HCT116 (cell line): Measurements from ENCODE around the gene CCL21. TPM values are rescaled to one million over a fixed set of nuclear protein-coding genes. Genes with fewer than 3 reads are reported as not detected.
A peak's percentile ranks its signal among the peaks of the same experiment; 100 is the strongest.

Experiments used
- ATAC-seq: fragments of 200-7000 bp; cut with Tn5 transposase; 2 replicates; pipeline ENCODE4 v1.9.1; 2020; ENCODE audit warnings: mild to moderate bottlenecking, moderate library complexity
- BruUV-seq: library from RNA; stranded (reverse); fragments of 400-500 nt; replicated peaks from 2 replicates; lab custom pipeline; 2021; lab: Mats Ljungman, UMichigan
- CTCF ChIA-PET: fragments of 300-600 bp; sonication (Branson Sonifier 250); formaldehyde crosslinking; loops from one replicate; lab custom pipeline; 2021; ENCODE audit warnings: antibody characterized with exemption; lab: Charles Lee
- POLR2A ChIA-PET: fragments of 300-600, 350-600 bp; sonication (Branson Sonifier 250); formaldehyde crosslinking; loops from one replicate; lab custom pipeline; 2021; ENCODE audit warnings: antibody characterized with exemption; lab: Charles Lee
- RAD21 ChIA-PET, 2 experiments: fragments of 300-600 bp; sonication (Branson Sonifier 250); formaldehyde crosslinking; loops; one replicate each; lab custom pipeline; 2023; ENCODE audit warnings: low total read pairs in 2 of 2; ENCODE audit not compliant: uncharacterized antibody in 2 of 2, unreplicated experiment in 2 of 2, low non-redundant PET in 1 of 2; lab: Charles Lee
- DNase-seq: peaks from one replicate; pipeline ENCODE4 v3.0.0-alpha.2; 2010; ENCODE audit warnings: low read depth, low spot score
- H2AFZ ChIP-seq: fragments of 200-600 bp; shearing (Covaris generic), sonication (generic); 2 replicates; pipeline ENCODE4 v1.6.1; 2017; ENCODE audit warnings: low read depth, mixed run types, mixed read lengths, antibody characterized with exemption, low read length; ENCODE audit not compliant: poor library complexity, severe bottlenecking
- H3K27ac ChIP-seq: 2 replicates; pipeline ENCODE4 v1.5.1; 2012; ENCODE audit warnings: low read depth, low read length
- H3K27me3 ChIP-seq: fragments of 200-600 bp; sonication (generic); 2 replicates; pipeline ENCODE4 v1.6.1; 2016; ENCODE audit warnings: mixed run types, low read length, mixed read lengths; ENCODE audit not compliant: insufficient read depth
- H3K36me3 ChIP-seq, 2 experiments: fragments of 200-500 bp in 1 of 2; fragments of 200-600 bp in 1 of 2; sonication (Bioruptor generic) in 1 of 2; sonication (generic) in 1 of 2; 2 replicates each; pipeline versions ENCODE4 v1.5.1 to v1.6.1; 2014 to 2016; ENCODE audit warnings: low read length in 2 of 2, inconsistent platforms in 1 of 2, mixed read lengths in 1 of 2, mixed run types in 1 of 2; ENCODE audit not compliant: insufficient read depth in 2 of 2, control insufficient read depth in 1 of 2
- H3K4me1 ChIP-seq, 2 experiments: fragments of 200-600 bp in 1 of 2; sonication (generic) in 1 of 2; 2 replicates each; pipeline versions ENCODE4 v1.5.1 to v1.6.1; 2012 to 2017; ENCODE audit warnings: low read length in 2 of 2, inconsistent platforms in 1 of 2, mild to moderate bottlenecking in 1 of 2, mixed read lengths in 1 of 2, mixed run types in 1 of 2, moderate library complexity in 1 of 2; ENCODE audit not compliant: insufficient read depth in 2 of 2, control insufficient read depth in 1 of 2
- H3K4me2 ChIP-seq: fragments of 200-600 bp; sonication (generic); 2 replicates; pipeline ENCODE4 v1.6.1; 2017; ENCODE audit warnings: mixed run types, low read length, mixed read lengths
- H3K4me3 ChIP-seq, 2 experiments: fragments of 200-600 bp in 1 of 2; sonication (generic) in 1 of 2; replicated peaks in 1 of 2; 2 replicates each; pipeline ENCODE4 v1.5.1; 2011 to 2016; ENCODE audit warnings: low read length in 2 of 2, control low read depth in 1 of 2, low read depth in 1 of 2, mild to moderate bottlenecking in 1 of 2, mixed read lengths in 1 of 2, mixed run types in 1 of 2
- H3K79me2 ChIP-seq: fragments of 200-600 bp; sonication (generic); 2 replicates; pipeline ENCODE4 v1.6.1; 2017; ENCODE audit warnings: mild to moderate bottlenecking, mixed run types, low read length, moderate library complexity, mixed read lengths; ENCODE audit not compliant: insufficient read depth
- H3K9ac ChIP-seq: fragments of 200-600 bp; sonication (generic); 2 replicates; pipeline ENCODE4 v1.6.1; 2016; ENCODE audit warnings: low read length, mixed read lengths
- H3K9me2 ChIP-seq: fragments of 200-600 bp; sonication (generic), shearing (Covaris generic); 2 replicates; pipeline ENCODE4 v1.6.1; 2017; ENCODE audit warnings: mixed run types, mild to moderate bottlenecking, moderate library complexity; ENCODE audit not compliant: insufficient read depth
- H3K9me3 ChIP-seq, 2 experiments: fragments of 200-500 bp in 1 of 2; fragments of 200-600 bp in 1 of 2; sonication (Bioruptor generic) in 1 of 2; sonication (generic) in 1 of 2; 2 replicates each; pipeline ENCODE4 v1.6.1; 2014 to 2017; ENCODE audit warnings: low read length in 2 of 2, mixed read lengths in 2 of 2, inconsistent platforms in 1 of 2, low read depth in 1 of 2, mild to moderate bottlenecking in 1 of 2, mixed run types in 1 of 2, moderate library complexity in 1 of 2; ENCODE audit not compliant: control insufficient read depth in 1 of 2, insufficient read depth in 1 of 2
- H4K20me1 ChIP-seq: fragments of 200-600 bp; sonication (generic), shearing (Covaris generic); 2 replicates; pipeline ENCODE4 v1.6.1; 2017; ENCODE audit warnings: mixed run types, mild to moderate bottlenecking, moderate library complexity; ENCODE audit not compliant: insufficient read depth
- CBX3 ChIP-seq: IDR thresholded peaks from 2 replicates; pipeline ENCODE4 v1.6.1; 2012; ENCODE audit warnings: low read depth
- EGR1 ChIP-seq: IDR thresholded peaks from 2 replicates; pipeline ENCODE4 v1.6.1; 2012; ENCODE audit warnings: low read depth
- ELF1 ChIP-seq: IDR thresholded peaks from 2 replicates; pipeline ENCODE4 v1.6.1; 2012; ENCODE audit warnings: low read depth, borderline replicate concordance
- EZH2 ChIP-seq: fragments of 200-600 bp; sonication (generic); IDR thresholded peaks from 2 replicates; pipeline ENCODE4 v1.6.1; 2017; ENCODE audit warnings: antibody characterized with exemption, mixed run types
- EZH2phosphoT487 ChIP-seq: fragments of 200-600 bp; IDR thresholded peaks from 2 replicates; pipeline ENCODE4 v1.6.1; 2018; ENCODE audit warnings: antibody characterized with exemption, borderline replicate concordance
- FOSL1 ChIP-seq: IDR thresholded peaks from 2 replicates; pipeline ENCODE4 v1.6.1; 2012; ENCODE audit warnings: low read depth
- JUND ChIP-seq: IDR thresholded peaks from 2 replicates; pipeline ENCODE4 v1.6.1; 2012
- POLR2A ChIP-seq: IDR thresholded peaks from 2 replicates; pipeline ENCODE4 v1.7.0; 2011; ENCODE audit warnings: borderline replicate concordance; ENCODE audit not compliant: insufficient read depth, insufficient read length; ENCODE audit errors: extremely low read depth
- POLR2AphosphoS5 ChIP-seq: IDR thresholded peaks from 2 replicates; pipeline ENCODE4 v1.6.1; 2011; ENCODE audit warnings: mild to moderate bottlenecking, low read depth, low read length, moderate library complexity
- RAD21 ChIP-seq: IDR thresholded peaks from 2 replicates; pipeline ENCODE4 v1.6.1; 2012; ENCODE audit warnings: low read depth, mild to moderate bottlenecking
- REST ChIP-seq: IDR thresholded peaks from 2 replicates; pipeline ENCODE4 v1.6.1; 2012; ENCODE audit warnings: low read depth
- SIN3A ChIP-seq: IDR thresholded peaks from 2 replicates; pipeline ENCODE4 v1.6.1; 2012; ENCODE audit warnings: low read depth
- SP1 ChIP-seq: IDR thresholded peaks from 2 replicates; pipeline ENCODE4 v1.6.1; 2012; ENCODE audit warnings: low read depth
- SRF ChIP-seq: IDR thresholded peaks from 2 replicates; pipeline ENCODE4 v1.6.1; 2012; ENCODE audit warnings: low read depth
- TCF7L2 ChIP-seq: IDR thresholded peaks from 2 replicates; pipeline ENCODE4 v1.7.0; 2011; ENCODE audit warnings: borderline replicate concordance, inconsistent platforms; ENCODE audit not compliant: insufficient read depth, insufficient read length; ENCODE audit errors: extremely low read depth
- YY1 ChIP-seq: IDR thresholded peaks from 2 replicates; pipeline ENCODE4 v1.6.1; 2011; ENCODE audit warnings: low read length, low read depth, moderate library complexity, mild to moderate bottlenecking; ENCODE audit not compliant: insufficient replicate concordance; ENCODE audit errors: extremely low read depth
- ZBTB33 ChIP-seq: IDR thresholded peaks from 2 replicates; pipeline ENCODE4 v1.6.1; 2011; ENCODE audit warnings: mild to moderate bottlenecking, low read length, moderate library complexity; ENCODE audit not compliant: insufficient replicate concordance; ENCODE audit errors: extremely low read depth
- ZFX ChIP-seq: fragments of 450-650 bp; IDR thresholded peaks from 2 replicates; pipeline ENCODE4 v1.6.1; 2017
- ZNF274 ChIP-seq: fragments of 200-500 bp; sonication (Bioruptor generic); IDR thresholded peaks from 2 replicates; pipeline ENCODE4 v1.6.1; 2014; ENCODE audit warnings: mild to moderate bottlenecking, low read depth, low read length, inconsistent platforms
- intact Hi-C: fragments of 100-400 bp; cut with micrococcal nuclease; formaldehyde crosslinking; loops from 2 replicates; pipeline ENCODE4 v1.10.0; 2022
- total RNA-seq: library from RNA; stranded (reverse); gene quantifications from one replicate; pipeline ENCODE4 v1.2.1, GENCODE V29; 2021; ENCODE audit not compliant: unreplicated experiment
- TF ChIP-seq, protein P1 (sequence below): IDR thresholded peaks from 2 replicates; pipeline ENCODE4 v1.6.1; 2012
- TF ChIP-seq, protein P2 (sequence below): IDR thresholded peaks from 2 replicates; pipeline ENCODE4 v1.6.1; 2012

CCL21 gene
- total RNA-seq, 1 experiment from 2014 or later: 0.74 TPM

- H3K36me3 ChIP-seq: no peaks in the 10 kb centered on the region
- peak overlapping the region; percentile 88 for H3K27ac ChIP-seq
- peaks cover 10 to 27% of the 10 kb centered on the region in 2 experiments for H3K4me1 ChIP-seq
- peaks cover 12% of the 10 kb centered on the region; the same call in 1 of the 2 replicates for H3K79me2 ChIP-seq
- peak overlapping the region; percentile 98 for H3K4me2 ChIP-seq
- no peaks in the 10 kb centered on the region for H4K20me1 ChIP-seq
- POLR2A ChIA-PET: interaction anchor here (0.6 to 1.7 kb wide), 6 partner anchors 14 to 881 kb away, joined by 3 to 14 read pairs (median 6); partner anchors contain the start of genes ATOSB, GALT, IL11RA and SIGMAR1
- peak; percentile 83 for ATAC-seq
- no peaks in the 10 kb centered on the region for H3K9me3 ChIP-seq
- H3K27me3 ChIP-seq: no peaks in the 10 kb centered on the region
- peak overlapping the region; percentile 91 for H3K9ac ChIP-seq
- H3K9me2 ChIP-seq: no peaks in the 10 kb centered on the region
- CTCF ChIA-PET: interaction anchor here (0.7 to 2.3 kb wide), 10 partner anchors 9 to 429 kb away, joined by 3 to 12 read pairs (median 4); partner anchors contain the start of gene GALT
- RAD21 ChIA-PET: no interaction called here
- H3K4me3 ChIP-seq: peak overlapping the region; percentile 91
- intact Hi-C loops: loop anchor here (2.0 kb wide), 1 partner anchor 53 kb away; the partner anchor contains the start of gene RPP25L
- H2AFZ ChIP-seq: no peak overlapping the region
- TSS peak; percentile 70 for BruUV-seq
- peak; percentile 92 for DNase-seq
- TF ChIP-seq ZNF274: no peak
- TF ChIP-seq EGR1: peak; percentile 95
- TF ChIP-seq TCF7L2: no peak
- TF ChIP-seq EZH2: no peak
- TF ChIP-seq, protein P1, sequence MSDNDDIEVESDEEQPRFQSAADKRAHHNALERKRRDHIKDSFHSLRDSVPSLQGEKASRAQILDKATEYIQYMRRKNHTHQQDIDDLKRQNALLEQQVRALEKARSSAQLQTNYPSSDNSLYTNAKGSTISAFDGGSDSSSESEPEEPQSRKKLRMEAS: no peak
- TF ChIP-seq ZFX: no peak
- no peak for TF ChIP-seq SRF
- TF ChIP-seq CBX3: no peak
- no peak for TF ChIP-seq ELF1
- TF ChIP-seq RAD21: no peak
- TF ChIP-seq JUND: no peak
- TF ChIP-seq SIN3A: no peak
- peak; percentile 7 for TF ChIP-seq YY1
- TF ChIP-seq POLR2AphosphoS5: peak; percentile 74
- no peak for TF ChIP-seq ZBTB33
- TF ChIP-seq EZH2phosphoT487: no peak
- no peak for TF ChIP-seq FOSL1
- TF ChIP-seq, protein P2, sequence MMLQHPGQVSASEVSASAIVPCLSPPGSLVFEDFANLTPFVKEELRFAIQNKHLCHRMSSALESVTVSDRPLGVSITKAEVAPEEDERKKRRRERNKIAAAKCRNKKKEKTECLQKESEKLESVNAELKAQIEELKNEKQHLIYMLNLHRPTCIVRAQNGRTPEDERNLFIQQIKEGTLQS: no peak
- TF ChIP-seq SP1: peak; percentile 70
- TF ChIP-seq REST: no peak
- TF ChIP-seq POLR2A: peak; percentile 69
Observed at GRCh38 chr9:34665381-34666250, 44.3 kb downstream of the CCL21 start.
